ENCODE data around the gene NINL.

GRCh38 chr20:25632940-25633790 is 47.8 kb upstream of the NINL start:
- no peak for TF ChIP-seq CTCF (IDR thresholded peaks at IDR 0.05 in 8 of 11, conservative IDR thresholded peaks at IDR 0.05 in 3 of 11)
- no peak for TF ChIP-seq POLR2A (IDR thresholded peaks at IDR 0.05)
- TF ChIP-seq POLR2AphosphoS5 (IDR thresholded peaks at IDR 0.05) = no peak

All from spleen (tissue), 7 donors.